ENCODE measurements around the gene CELF2.

CELF2 gene

GRCh38 chr10:11284291-11285085, 266.8 kb downstream of the CELF2 start:
- no peak for DNase-seq

- DNase-seq = no peak
These were observed 267.5 kb downstream of the CELF2 start for GRCh38 chr10:11285171-11285570.

- DNase-seq = no peak
These were observed 268.7 kb downstream of the CELF2 start for GRCh38 chr10:11286261-11286852.

GRCh38 chr10:11288302-11288701, 270.6 kb downstream of the CELF2 start:
- DNase-seq = no peak

GRCh38 chr10:11290156-11290890, 272.7 kb downstream of the CELF2 start:
- DNase-seq = no peak

- DNase-seq = no peak
These were observed 275.1 kb downstream of the CELF2 start for GRCh38 chr10:11292576-11293302.

- no peak for DNase-seq
These were observed 275.7 kb downstream of the CELF2 start for GRCh38 chr10:11293332-11293731.

- DNase-seq = no peak
These were observed 277.3 kb downstream of the CELF2 start for GRCh38 chr10:11294831-11295450.

- DNase-seq = no peak
These were observed 277.8 kb downstream of the CELF2 start for GRCh38 chr10:11295492-11295891.

- no peak for DNase-seq
These were observed 279.5 kb downstream of the CELF2 start for GRCh38 chr10:11297136-11297535.

GRCh38 chr10:11298116-11298515, 280.4 kb downstream of the CELF2 start:
- no peak for DNase-seq

- no peak for DNase-seq
These were observed 281.5 kb downstream of the CELF2 start for GRCh38 chr10:11299125-11299524.

- no peak for DNase-seq
These were observed 282.4 kb downstream of the CELF2 start for GRCh38 chr10:11300026-11300425.

GRCh38 chr10:11300563-11300962, 282.9 kb downstream of the CELF2 start:
- no peak for DNase-seq

GRCh38 chr10:11301571-11302111, 284.0 kb downstream of the CELF2 start:
- DNase-seq = no peak

- no peak for DNase-seq
These were observed 284.5 kb downstream of the CELF2 start for GRCh38 chr10:11302181-11302580.

GRCh38 chr10:11303361-11304170, 285.9 kb downstream of the CELF2 start:
- no peak for DNase-seq

GRCh38 chr10:11304906-11305585, 287.4 kb downstream of the CELF2 start:
- DNase-seq = no peak

- DNase-seq = no peak
These were observed 288.3 kb downstream of the CELF2 start for GRCh38 chr10:11305825-11306593.

GRCh38 chr10:11307004-11307403, 289.3 kb downstream of the CELF2 start:
- DNase-seq = no peak

All from NCI-H2081 treated with DMSO at 0.1 percent for 48 hours (cell line).